ENCODE measurements around the gene WNT3A. TPM values are rescaled to one million over a fixed set of nuclear protein-coding genes. Genes with fewer than 3 reads are reported as not detected.
A peak's percentile ranks its signal among the peaks of the same experiment; 100 is the strongest.

Gene WNT3A
- total and polyA plus RNA-seq, 2 of the 4 experiments (the other 2 are of a cell fraction): not detected

GRCh38 chr1:228102791-228103620, 96.2 kb downstream of the WNT3A start, which contains the start of gene C1orf35:
C1orf35 (minus strand) TSS chr1:228103325; CDS start chr1:228103227, 98 bp downstream.
- H3K18ac ChIP-seq (ENCODE audit: low read depth, low read length): no peak within 1 kb of the TSS
- CTCF ChIA-PET: no interaction called here
- BruUV-seq (replicated peaks): TSS peak; percentile 57
- H3K4ac ChIP-seq (ENCODE audit: low read depth, low read length): peak within 1 kb of the TSS; percentile 64
- in situ Hi-C loops (cut with MboI; ENCODE audit: low sequenced_read_pairs): no loop called here
- POLR2A ChIA-PET (ENCODE audit: unreplicated experiment): no interaction called here
- H3K4me3 ChIP-seq (ENCODE audit: insufficient read depth, low read depth, low read length): peak within 1 kb of the TSS; percentile 62
- peak within 1 kb of the TSS; percentile 33 for H4K91ac ChIP-seq (ENCODE audit: insufficient read depth, low read depth, low read length)
- H4K20me1 ChIP-seq (ENCODE audit: insufficient read depth, low read length): peaks cover 39% of the 10 kb centered on the region
- intact Hi-C loops (cut with micrococcal nuclease): loop anchor here (1.0 to 5.0 kb wide), 3 partner anchors 18 to 104 kb away; partner anchors contain the start of gene GUK1
- peaks cover 40% of the 10 kb centered on the region for H3K36me3 ChIP-seq (ENCODE audit: control insufficient read depth, insufficient read depth, low read length)
- H3K9me3 ChIP-seq (ENCODE audit: control insufficient read depth, insufficient read depth, low read length): no peaks in the 10 kb centered on the region
- H3K4me2 ChIP-seq (ENCODE audit: low read depth, low read length): peak within 1 kb of the TSS; percentile 71
- peak within 1 kb of the TSS; percentile 74; the same call in 1 of the 2 replicates for H3K23ac ChIP-seq (ENCODE audit: low read depth, low read length)
- no peaks in the 10 kb centered on the region for H3K27me3 ChIP-seq (ENCODE audit: control insufficient read depth, insufficient read depth, low read length)
- H2BK20ac ChIP-seq (ENCODE audit: low read depth, low read length): no peak within 1 kb of the TSS; the same call in 1 of the 2 replicates
- H3K14ac ChIP-seq (replicated peaks; ENCODE audit: low read depth, low read length): no peak within 1 kb of the TSS
- H3K79me1 ChIP-seq (ENCODE audit: low read depth in 1 of 2, low read length in 2 of 2): peaks cover 7 to 56% of the 10 kb centered on the region in 2 experiments; a peak in 3 of 4 replicates
- 3% methylated on average over 29 of the region's 104 CpGs; no CpG with 5 or more reads in 1 of the 2 experiments for WGBS, 2 experiments (ENCODE audit: extremely low coverage in 2 of 2, insufficient read length in 1 of 2)
- peak within 1 kb of the TSS; percentile 89 for H2AK5ac ChIP-seq (ENCODE audit: low read depth, low read length)
- H3K56ac ChIP-seq (ENCODE audit: extremely low read depth, insufficient read depth, low read length): no peak within 1 kb of the TSS
- peak within 1 kb of the TSS; percentile 93 for H2AK9ac ChIP-seq (replicated peaks; ENCODE audit: low read depth, low read length, poor library complexity)
- peak within 1 kb of the TSS; percentile 70 for H3K9ac ChIP-seq (ENCODE audit: low read depth, low read length)
- peak; percentile 67; the same call in 1 of the 2 replicates for TF ChIP-seq MAZ (IDR thresholded peaks at IDR 0.05; ENCODE audit: borderline replicate concordance, low read depth, low read length)
- TF ChIP-seq RCOR1 (IDR thresholded peaks at IDR 0.05; ENCODE audit: insufficient replicate concordance, low read length): no peak
- TF ChIP-seq MXI1 (IDR thresholded peaks at IDR 0.05; ENCODE audit: borderline replicate concordance, low read depth, low read length): peak; percentile 67
- no peak for TF ChIP-seq CTCF (conservative IDR thresholded peaks at IDR 0.05; ENCODE audit: low read depth, low read length)
- no peak for TF ChIP-seq RFX5 (IDR thresholded peaks at IDR 0.05; ENCODE audit: low read depth, low read length)
- TF ChIP-seq RAD21 (IDR thresholded peaks at IDR 0.05; ENCODE audit: low read length): no peak
- no peak for TF ChIP-seq USF2 (IDR thresholded peaks at IDR 0.05; ENCODE audit: low read depth, low read length)
- peak within 1 kb of the TSS; percentile 49; the same call in 1 of the 2 replicates for H3K27ac ChIP-seq (ENCODE audit: insufficient read depth, low read length)
- no peak within 1 kb of the TSS for H2BK15ac ChIP-seq (ENCODE audit: low read depth, low read length)
- ATAC-seq (ENCODE audit: low read depth) (peak; percentile 92), DNase-seq (peak; percentile 88)
- peak within 1 kb of the TSS; percentile 88 to 97 for H4K8ac ChIP-seq (ENCODE audit: low read depth in 2 of 2, low read length in 2 of 2)
- H4K5ac ChIP-seq (ENCODE audit: low read depth, low read length): peak within 1 kb of the TSS; percentile 40; the same call in 1 of the 2 replicates
- peak within 1 kb of the TSS; percentile 100 for H2AFZ ChIP-seq (replicated peaks; ENCODE audit: low read length, poor library complexity)
- H2BK5ac ChIP-seq (ENCODE audit: low read depth, low read length, poor library complexity, severe bottlenecking): no peak within 1 kb of the TSS
- peaks cover 7% of the 10 kb centered on the region; the same call in 1 of the 2 replicates for H3K4me1 ChIP-seq (ENCODE audit: control insufficient read depth, insufficient read depth, low read length)
- dilution Hi-C loops (cut with HindIII; ENCODE audit: low sequenced_read_pairs, unreplicated experiment): no loop called here
- H2BK120ac ChIP-seq (ENCODE audit: low read depth, low read length): no peak within 1 kb of the TSS; the same call in 1 of the 2 replicates
- peaks cover 13% of the 10 kb centered on the region for H3K9me1 ChIP-seq (ENCODE audit: insufficient read depth, low read length)
